Activated naive CD4-positive, alpha-beta T cell (primary cell): ENCODE data around the gene TNFRSF8.

Experiments used
- DNase-seq, 4 experiments: peaks; one replicate each; lab custom pipeline; 2025; lab: John Stamatoyannopoulos, UW

Gene TNFRSF8

DNA sequence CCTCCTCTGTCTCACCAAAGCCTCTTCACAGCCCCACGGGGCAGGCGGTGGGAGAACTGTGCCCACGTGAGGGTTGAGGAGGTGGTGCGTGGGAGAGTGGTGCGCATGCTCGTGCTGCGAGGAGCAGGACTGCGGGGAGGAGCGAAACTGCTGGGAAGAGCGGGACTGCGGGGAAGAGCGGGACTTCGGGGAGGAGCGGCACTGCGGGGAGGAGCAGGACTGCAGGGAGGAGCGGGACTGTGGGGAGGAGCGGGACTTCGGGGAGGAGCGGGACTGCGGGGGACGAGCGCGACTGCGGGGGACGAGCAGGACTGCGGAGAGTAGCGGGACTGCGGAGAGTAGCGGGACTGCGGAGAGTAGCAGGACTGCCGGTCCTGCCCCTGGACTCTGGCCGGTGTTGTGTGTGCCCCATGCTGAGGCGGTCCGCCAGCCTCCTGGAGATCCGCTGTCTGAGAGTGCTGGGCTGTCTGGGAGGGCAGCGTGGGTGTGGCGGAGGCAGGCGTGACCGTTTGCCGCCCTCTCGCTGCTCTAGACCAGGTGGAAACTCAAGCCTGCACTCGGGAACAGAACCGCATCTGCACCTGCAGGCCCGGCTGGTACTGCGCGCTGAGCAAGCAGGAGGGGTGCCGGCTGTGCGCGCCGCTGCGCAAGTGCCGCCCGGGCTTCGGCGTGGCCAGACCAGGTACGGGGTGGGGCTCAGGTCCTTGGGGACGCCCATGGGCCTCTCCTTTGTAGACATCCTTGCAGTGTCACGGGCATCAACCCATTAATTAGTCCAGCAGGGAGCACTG lies 128.3 kb downstream of the TNFRSF8 start:
- DNase-seq: no peak
